ENCODE measurements around the gene PFKFB4. TPM values are rescaled to one million over a fixed set of nuclear protein-coding genes. Genes with fewer than 3 reads are reported as not detected.

The PFKFB4 gene
- polyA plus RNA-seq, 1 experiment = 6.1 TPM

DNA sequence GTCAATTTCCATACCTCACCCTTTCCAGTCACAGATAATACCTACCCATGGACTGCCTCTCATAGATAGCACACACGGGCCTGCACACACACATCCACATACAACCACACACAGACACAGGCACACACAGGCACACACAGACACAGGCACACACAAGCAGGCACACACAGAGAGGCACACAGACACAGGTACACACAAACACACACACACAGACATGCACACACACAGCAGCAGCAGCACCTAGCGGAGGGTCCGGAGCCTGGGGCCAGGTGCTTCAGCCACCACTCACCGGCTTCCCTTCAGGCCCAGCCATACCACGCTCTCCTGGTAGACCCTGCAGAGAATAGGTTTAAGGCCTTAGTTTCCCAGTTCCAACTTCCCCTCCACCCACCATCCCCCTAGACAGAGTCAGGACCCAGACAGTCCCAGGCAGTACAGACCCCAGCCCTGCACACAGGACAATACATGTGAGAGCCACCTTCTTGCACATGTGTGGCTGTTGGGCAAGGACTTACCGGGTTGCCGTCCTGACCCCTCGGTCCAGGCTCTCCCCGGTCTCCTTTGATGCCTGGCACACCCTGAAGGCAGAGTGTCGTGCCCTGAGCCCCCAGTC lies 17.5 kb upstream of the PFKFB4 start:
- DNase-seq (ENCODE audit: low read depth, low spot score) = no peak
- ChIA-PET POLR2A (no interaction called here), CTCF (no interaction called here)
- TF ChIP-seq, protein P1, sequence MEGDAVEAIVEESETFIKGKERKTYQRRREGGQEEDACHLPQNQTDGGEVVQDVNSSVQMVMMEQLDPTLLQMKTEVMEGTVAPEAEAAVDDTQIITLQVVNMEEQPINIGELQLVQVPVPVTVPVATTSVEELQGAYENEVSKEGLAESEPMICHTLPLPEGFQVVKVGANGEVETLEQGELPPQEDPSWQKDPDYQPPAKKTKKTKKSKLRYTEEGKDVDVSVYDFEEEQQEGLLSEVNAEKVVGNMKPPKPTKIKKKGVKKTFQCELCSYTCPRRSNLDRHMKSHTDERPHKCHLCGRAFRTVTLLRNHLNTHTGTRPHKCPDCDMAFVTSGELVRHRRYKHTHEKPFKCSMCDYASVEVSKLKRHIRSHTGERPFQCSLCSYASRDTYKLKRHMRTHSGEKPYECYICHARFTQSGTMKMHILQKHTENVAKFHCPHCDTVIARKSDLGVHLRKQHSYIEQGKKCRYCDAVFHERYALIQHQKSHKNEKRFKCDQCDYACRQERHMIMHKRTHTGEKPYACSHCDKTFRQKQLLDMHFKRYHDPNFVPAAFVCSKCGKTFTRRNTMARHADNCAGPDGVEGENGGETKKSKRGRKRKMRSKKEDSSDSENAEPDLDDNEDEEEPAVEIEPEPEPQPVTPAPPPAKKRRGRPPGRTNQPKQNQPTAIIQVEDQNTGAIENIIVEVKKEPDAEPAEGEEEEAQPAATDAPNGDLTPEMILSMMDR (IDR thresholded peaks at IDR 0.05; ENCODE audit: low read depth, low read length) = no peak
- Histone ChIP-seq H3K9me3 (ENCODE audit: control insufficient read depth, insufficient read depth, low read length) (no peaks in the 10 kb centered on the region), H3K27me3 (ENCODE audit: control insufficient read depth, insufficient read depth, low read length) (no peaks in the 10 kb centered on the region), H3K4me3 (ENCODE audit: low read depth, low read length) (no peak overlapping the region), H3K27ac (ENCODE audit: low read depth, low read length) (no peak overlapping the region)

DNA sequence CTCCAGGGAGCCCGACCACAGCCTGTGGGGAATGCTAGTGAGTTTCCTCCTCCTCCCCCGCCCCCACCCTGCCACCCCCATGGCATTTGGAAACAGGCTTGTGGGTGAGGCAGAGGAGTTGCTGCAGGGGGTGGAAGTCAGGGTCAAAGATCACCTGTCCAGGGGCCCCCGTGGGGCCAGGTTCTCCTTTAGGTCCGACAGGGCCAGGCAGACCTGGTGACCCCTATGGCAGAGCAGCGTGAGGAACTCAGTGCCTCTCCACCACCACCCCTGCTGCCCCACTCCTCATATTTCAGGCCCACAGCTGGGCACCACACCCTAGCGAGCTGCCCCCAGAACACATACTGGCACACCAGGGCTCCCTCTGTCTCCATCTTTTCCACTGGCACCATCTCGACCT lies 15.9 kb upstream of the PFKFB4 start:
- ChIA-PET CTCF (no interaction called here), POLR2A (interaction anchor here (0.7 to 0.8 kb wide), 2 partner anchors 8 to 11 kb away, joined by 3 to 4 read pairs; no protein-coding TSS in a partner anchor)
- H3K27ac ChIP-seq (ENCODE audit: low read depth, low read length) = no peak overlapping the region

DNA sequence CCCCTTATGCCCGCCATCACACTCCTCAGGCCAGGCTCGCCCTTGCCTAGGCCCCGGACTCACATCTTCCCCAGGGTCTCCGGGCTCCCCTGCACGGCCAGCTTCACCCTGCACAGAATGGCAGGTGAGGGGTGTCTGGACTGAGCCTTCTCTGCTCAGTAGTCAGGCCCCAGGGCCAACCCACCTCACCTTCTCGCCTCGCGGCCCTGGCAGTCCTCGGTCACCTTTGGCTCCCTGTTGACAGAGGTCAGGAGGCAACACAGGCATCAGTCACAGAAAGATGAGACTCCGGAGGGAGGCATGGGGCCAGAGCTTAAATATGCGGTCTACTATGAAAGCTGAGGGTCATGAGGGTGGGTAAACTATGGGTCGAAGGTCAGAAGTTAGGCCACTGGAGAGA lies 15.3 kb upstream of the PFKFB4 start:
- TF ChIP-seq, protein P1 (IDR thresholded peaks at IDR 0.05; ENCODE audit: low read depth, low read length) = no peak
- ChIA-PET POLR2A (no interaction called here), CTCF (interaction anchor here (0.7 kb wide), 1 partner anchor 11 kb away, joined by 3 read pairs; no protein-coding TSS in a partner anchor)
- Histone ChIP-seq H3K4me3 (ENCODE audit: low read depth, low read length) (no peak overlapping the region), H3K9me3 (ENCODE audit: control insufficient read depth, insufficient read depth, low read length) (no peaks in the 10 kb centered on the region), H3K27ac (ENCODE audit: low read depth, low read length) (no peak overlapping the region), H3K27me3 (ENCODE audit: control insufficient read depth, insufficient read depth, low read length) (no peaks in the 10 kb centered on the region)
- DNase-seq (ENCODE audit: low read depth, low spot score) = no peak

More for the DNA sequence above, 15.9 kb upstream of the PFKFB4 start:
- no peak for DNase-seq (ENCODE audit: low read depth, low spot score)
- Histone ChIP-seq H3K9me3 (ENCODE audit: control insufficient read depth, insufficient read depth, low read length) (no peaks in the 10 kb centered on the region), H3K27me3 (ENCODE audit: control insufficient read depth, insufficient read depth, low read length) (no peaks in the 10 kb centered on the region), H3K4me3 (ENCODE audit: low read depth, low read length) (no peak overlapping the region)
- TF ChIP-seq, protein P1 (IDR thresholded peaks at IDR 0.05; ENCODE audit: low read depth, low read length) = no peak

DNA sequence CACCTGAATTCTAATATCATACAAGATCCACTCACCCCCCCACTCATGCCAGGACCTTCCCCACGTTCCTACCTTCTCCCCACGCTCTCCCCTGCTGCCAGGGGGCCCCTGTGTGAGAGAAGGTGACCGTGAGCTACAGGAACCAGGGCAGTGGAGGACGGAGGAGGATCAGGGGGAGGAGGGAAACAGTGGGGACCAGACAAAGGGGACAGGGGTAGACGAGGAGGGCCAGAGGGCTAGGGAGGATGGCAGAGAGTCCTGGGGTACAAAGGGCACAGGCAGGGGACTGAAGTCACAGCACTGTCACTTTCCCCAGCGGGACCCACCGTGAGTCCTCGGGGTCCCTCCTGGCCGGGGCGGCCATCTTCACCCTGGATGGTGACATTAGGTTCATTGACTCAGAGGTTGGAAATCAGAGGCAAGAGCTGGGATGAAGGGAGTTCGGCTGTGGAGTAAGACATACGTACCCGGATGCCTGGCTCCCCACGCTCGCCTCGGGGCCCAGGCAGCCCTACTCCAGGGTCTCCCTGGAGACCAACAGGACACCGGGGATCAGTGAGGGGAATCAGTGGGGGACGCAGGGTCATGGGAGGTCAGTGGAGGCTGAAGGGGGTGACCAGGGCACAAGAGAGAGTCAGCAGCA lies 13.3 kb upstream of the PFKFB4 start:
- no peaks in the 10 kb centered on the region for H3K27me3 ChIP-seq (ENCODE audit: control insufficient read depth, insufficient read depth, low read length)
- H3K27ac ChIP-seq (ENCODE audit: low read depth, low read length) = no peak overlapping the region
- ChIA-PET CTCF (no interaction called here), POLR2A (no interaction called here)
- H3K9me3 ChIP-seq (ENCODE audit: control insufficient read depth, insufficient read depth, low read length) = no peaks in the 10 kb centered on the region
- DNase-seq (ENCODE audit: low read depth, low spot score) = no peak
- H3K4me3 ChIP-seq (ENCODE audit: low read depth, low read length) = no peak overlapping the region
- TF ChIP-seq, protein P1 (IDR thresholded peaks at IDR 0.05; ENCODE audit: low read depth, low read length) = no peak

DNA sequence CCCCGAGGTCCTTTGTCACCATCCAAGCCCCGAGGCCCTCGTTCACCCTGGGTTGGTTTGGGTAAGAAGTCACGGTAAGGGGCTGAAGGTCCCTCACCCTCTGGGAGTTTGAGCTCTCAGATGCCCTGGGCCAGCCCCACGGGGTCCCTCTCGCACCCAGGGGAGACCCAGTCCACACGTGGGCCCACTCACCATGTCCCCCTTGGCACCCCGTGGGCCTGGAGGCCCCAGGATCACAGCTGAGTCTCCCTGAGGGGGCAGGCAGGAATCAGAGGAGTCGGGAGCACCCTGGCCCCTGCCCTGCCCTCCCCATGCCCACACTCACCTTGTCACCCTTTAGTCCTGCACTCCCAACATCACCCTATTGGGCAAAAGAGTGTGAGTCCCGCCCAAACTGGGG lies 12.8 kb upstream of the PFKFB4 start:
- no peaks in the 10 kb centered on the region for H3K27me3 ChIP-seq (ENCODE audit: control insufficient read depth, insufficient read depth, low read length)
- POLR2A ChIA-PET = no interaction called here
- CTCF ChIA-PET = no interaction called here
- DNase-seq (ENCODE audit: low read depth, low spot score) = no peak
- no peak overlapping the region for H3K4me3 ChIP-seq (ENCODE audit: low read depth, low read length)
- TF ChIP-seq, protein P1 (IDR thresholded peaks at IDR 0.05; ENCODE audit: low read depth, low read length) = no peak
- no peak overlapping the region for H3K27ac ChIP-seq (ENCODE audit: low read depth, low read length)
- H3K9me3 ChIP-seq (ENCODE audit: control insufficient read depth, insufficient read depth, low read length) = no peaks in the 10 kb centered on the region
